Panc1 (cell line): ENCODE data around the gene PIGS.

Experiments used
- CTCF ChIP-seq: fragments of 450-650 bp; IDR thresholded peaks from 2 replicates; pipeline ENCODE4 v1.5.1; 2017; ENCODE audit warnings: mild to moderate bottlenecking
- POLR2AphosphoS5 ChIP-seq: IDR thresholded peaks from 2 replicates; pipeline ENCODE4 v1.6.1; 2012; ENCODE audit warnings: mild to moderate bottlenecking, low read depth, low read length, moderate library complexity

GRCh38 chr17:28547096-28547622 is 24.2 kb downstream of the PIGS start:
- TF ChIP-seq CTCF (no peak), POLR2AphosphoS5 (no peak)
